T follicular helper cell (primary cell): ENCODE measurements around the gene GLIS1.

ENCODE experiments used
- DNase-seq: peaks from one replicate; pipeline ENCODE4 v3.0.0-alpha.2; 2020; ENCODE audit warnings: low read depth

GLIS1 gene

DNA sequence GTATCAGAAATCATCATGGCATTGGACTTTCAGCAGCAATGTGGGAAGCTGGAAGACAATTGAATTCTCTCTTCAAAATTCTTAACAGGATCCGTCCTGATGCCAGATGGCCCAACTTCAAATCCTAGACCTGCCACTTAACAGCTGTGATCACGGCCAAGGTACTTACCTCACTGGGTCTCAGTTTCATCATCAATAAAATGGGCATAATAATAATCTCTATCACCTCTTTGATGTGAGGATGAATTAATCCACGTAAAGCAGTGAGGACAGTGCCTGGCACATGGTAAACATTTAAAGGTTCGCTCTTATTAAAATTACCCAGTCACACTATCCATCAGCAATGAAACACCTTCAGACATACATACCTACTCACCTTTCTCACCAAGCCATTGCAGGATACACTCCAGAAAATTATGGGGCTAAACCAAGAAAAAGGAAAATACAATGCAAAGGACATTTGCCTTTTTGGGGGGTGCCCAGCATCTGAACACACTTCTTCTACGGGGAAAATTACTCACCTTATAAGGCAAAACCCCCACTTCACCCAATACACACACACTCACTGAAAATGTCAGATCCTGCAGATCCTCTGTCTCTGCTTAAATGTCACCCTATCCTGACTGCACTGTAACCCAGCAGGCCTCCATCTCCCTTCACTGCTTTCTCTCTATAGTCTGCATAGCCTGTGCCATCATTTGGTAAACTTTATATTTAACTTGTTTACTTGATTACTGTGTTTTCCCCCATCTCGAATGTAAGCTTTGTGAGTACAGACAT, 21.7 kb downstream of the GLIS1 start:
- DNase-seq = no peak

DNA sequence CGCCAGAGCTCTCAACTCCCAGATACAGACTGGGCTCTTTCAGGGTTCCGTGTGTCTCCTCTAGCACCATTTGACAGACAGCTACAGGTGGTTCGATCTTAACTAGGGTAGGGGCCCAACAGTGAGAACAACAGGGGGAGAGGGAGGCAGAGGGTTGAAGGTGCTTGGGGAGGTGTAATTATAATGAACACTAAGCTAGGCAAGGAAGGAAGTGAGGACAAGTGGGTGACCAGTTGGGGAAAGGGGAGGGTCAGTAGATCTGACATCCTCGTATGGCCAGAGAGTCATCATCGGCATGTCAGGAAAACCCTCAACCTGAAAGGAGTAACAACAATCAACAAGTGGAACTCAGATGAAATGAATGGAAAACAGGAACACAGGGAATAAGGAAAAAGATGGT, 22.8 kb downstream of the GLIS1 start:
- DNase-seq = no peak

DNA sequence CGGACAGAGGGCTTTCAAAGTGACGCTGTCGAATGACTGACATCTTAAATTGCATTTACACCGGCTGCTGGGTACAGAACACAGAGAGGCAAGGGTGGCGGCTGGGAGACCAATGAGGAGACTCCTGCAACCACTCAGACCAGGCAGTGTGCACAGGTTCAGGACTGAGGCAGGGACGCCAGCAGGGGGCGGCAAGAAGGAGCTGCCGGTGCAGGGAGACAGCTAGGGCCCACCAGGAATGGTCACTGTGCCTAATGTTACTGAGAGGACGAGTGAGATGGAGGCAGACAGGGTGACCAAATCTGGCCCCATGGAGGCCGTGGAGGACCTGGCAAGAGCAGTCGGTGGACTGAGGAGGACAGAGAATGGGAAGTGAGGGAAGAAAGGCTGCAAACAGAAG, 23.5 kb downstream of the GLIS1 start:
- DNase-seq = no peak

DNA sequence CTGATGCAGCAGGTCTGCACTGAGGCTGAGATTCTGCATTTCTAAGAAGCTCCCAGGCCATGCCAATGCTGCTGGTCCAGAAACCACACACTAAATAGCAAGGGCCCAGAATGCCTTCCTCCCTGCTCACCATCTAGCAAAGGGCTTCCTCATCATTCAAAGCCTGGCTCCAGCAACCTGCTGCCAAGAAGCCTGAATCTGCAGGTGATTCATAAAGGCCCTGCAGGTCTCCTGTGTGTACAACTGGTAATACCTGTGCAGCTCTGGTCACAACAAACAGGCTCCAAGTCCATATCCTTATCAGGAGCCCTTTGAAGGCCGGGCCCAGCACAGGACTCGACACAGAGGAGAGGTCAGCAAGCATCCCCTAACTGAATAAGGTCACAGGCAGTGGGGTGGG, 26.7 kb downstream of the GLIS1 start:
- DNase-seq = no peak

GRCh38 chr1:53710584-53710983, 28.4 kb downstream of the GLIS1 start:
- no peak for DNase-seq

- DNase-seq = no peak
Observed at GRCh38 chr1:53708687-53709086, 30.3 kb downstream of the GLIS1 start.

GRCh38 chr1:53706356-53706755, 32.6 kb downstream of the GLIS1 start:
- DNase-seq = no peak

DNA sequence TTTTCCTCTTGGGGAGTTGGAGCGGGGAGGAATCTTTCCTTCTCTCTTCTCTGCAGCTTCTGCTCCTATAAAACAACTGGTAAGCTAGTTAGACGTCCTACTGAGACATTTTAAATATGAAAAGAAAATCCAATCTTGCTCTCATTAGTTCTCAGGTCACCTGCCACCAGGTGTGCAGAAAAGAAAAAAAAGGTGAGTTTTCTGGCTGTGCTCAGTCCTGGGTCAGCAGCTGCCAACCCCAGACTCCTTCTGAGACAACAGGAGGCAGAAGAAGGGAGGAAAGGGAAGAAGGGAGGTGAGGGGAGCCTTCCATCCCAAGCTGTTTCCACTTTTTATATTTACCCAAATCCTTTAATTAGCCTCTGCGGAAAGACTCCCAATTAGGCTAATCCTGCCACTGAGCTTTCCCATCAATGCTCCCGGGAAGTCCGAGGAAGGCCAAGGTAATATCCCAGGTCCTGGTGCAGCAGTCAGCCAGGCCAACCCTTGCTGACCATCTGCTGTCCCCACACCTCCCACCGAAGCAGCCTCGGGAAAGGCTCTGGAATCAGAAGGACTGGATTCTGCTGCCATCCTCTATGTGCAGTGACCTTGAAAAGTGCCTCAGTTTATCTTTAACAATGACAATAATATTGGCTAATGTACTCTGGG, 33.4 kb downstream of the GLIS1 start:
- DNase-seq = no peak

GRCh38 chr1:53704804-53705445, 34.0 kb downstream of the GLIS1 start:
- no peak for DNase-seq

GRCh38 chr1:53704304-53704703, 34.7 kb downstream of the GLIS1 start:
- no peak for DNase-seq

GRCh38 chr1:53703174-53703573, 35.8 kb downstream of the GLIS1 start:
- DNase-seq = no peak

DNA sequence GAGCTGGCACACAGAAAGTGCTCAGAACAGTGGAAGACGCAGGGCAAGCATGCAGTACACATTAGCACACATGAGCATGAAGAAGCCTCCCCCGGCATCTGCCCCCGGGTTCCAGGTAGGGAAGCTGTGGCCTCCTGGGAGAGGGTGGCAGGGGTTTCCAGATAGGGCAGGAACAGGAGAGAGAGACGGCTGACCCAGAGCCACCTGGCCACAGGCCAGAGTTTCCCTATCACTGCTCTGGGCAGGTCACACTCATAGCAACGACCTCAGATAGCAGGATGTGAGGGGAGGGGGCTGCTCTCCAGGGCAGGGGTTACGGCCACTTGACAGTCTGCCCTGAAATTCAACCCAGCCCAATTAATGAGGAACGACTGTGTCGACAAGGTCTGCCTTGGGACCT, 36.6 kb downstream of the GLIS1 start:
- no peak for DNase-seq

DNA sequence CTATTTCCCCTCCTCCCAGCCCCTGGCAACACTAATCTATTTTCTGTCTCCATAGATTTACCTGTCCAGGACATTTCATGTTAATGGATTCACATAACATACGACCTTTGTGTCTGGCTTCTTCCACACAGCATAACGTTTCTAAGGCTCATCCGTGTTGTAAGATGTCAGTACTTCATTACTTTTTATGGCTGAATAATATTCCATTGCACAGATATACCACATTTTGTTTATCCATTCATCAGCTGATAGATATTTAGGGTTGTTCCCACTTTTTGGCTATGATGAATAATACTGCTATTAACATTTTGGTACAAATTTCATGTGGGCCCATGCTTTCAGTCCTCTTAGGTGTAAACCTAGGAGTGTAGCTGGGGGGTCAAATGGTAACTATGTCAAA, 38.2 kb downstream of the GLIS1 start:
- no peak for DNase-seq

DNA sequence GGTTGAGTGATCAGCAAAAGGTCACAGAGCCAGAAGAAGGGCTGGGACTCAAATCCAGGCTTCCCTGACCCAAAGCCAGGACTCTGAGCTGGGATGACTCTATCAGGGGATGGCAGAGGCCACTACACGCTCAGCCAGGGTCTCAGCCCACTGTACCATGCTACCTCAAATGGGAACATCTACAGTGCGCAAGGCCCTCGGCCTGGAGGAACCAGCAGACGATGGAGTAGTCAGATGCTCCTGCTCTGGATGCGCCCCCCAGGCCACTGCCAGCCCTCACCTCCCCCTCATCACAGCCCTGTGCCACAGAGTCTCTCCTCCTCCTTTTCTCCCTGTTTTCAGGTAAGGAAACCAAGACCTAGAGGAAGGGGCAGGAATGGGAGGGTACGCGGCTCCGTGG, 39.0 kb downstream of the GLIS1 start:
- DNase-seq = no peak

DNA sequence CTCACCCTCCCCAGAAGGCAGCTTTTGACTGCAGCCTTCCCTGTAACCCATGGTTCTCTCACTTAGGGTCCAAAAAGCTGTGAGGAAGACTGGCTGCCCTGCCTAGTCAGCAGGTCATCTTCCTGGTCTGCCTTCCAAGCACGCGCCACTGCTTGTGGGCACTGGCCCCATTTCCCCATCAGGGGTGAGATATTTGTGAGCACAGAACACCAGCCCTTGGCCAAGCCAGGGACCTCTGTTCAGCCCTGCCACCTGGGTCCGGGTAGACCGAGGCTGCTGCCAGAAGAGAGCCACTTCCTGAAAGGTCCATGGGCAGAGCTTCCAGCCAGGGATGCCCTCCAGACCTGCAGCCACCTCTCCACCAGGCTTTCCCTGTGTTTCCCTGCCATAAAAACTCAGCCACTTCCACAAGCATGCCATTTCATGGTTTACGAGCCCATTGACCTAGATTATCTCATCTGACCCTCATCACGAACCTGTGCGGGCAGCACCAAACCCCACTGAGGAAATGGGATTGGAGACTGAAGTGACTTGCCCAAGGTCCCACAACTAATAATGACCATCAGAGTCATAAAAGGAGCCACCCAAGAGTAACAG, 40.5 kb downstream of the GLIS1 start:
- no peak for DNase-seq

- no peak for DNase-seq
Observed at GRCh38 chr1:53697721-53698383, 41.1 kb downstream of the GLIS1 start.

DNA sequence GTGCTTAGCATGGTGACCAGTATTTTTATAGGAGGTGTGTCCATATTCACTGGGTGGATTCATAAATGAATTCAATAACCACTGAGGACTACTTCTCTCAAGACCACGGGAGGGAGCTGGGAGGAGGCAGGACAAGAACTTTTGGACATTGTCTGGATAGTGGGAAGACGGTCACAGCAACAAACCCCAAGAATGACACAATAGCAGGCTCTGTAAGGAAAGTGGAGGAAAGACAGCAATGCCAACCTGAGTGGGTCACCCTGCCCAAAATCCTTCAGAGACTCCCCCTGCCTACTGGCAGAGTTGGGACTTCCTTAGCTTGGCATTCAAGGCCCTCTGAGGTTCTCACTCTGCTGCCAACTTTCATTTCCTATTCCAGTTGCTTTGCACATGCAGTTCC, 42.0 kb downstream of the GLIS1 start:
- DNase-seq = no peak

GRCh38 chr1:53696571-53696970, 42.4 kb downstream of the GLIS1 start:
- no peak for DNase-seq

DNA sequence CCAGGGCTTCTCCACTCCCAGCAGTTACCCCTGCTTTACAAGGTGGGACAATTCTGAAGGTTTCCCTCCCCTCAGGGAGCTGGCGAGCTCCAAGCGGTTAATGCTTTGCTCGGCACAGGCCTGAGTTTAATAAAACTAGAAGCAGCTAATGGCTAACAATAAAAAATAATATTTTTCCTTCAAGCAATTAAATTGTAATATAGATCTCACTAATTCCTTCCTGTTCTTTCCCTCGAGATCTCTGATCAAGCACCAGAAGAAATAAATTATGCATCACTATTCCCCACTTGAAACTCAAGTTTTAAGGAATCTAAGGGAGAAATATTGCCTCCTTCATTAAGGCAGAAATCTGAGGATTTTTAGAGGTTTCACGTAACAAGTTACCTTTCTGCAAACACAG, 42.9 kb downstream of the GLIS1 start:
- DNase-seq = no peak

GRCh38 chr1:53695116-53695515, 43.8 kb downstream of the GLIS1 start:
- no peak for DNase-seq

GRCh38 chr1:53694718-53695091, 44.3 kb downstream of the GLIS1 start:
- DNase-seq = no peak
